ENCODE data around the gene MED22.
"Not testable (repeated sequence)": the region's sequence is repeated elsewhere in the genome, so short reads cannot be mapped to it uniquely, and the experiment has no call there.

The MED22 gene

DNA sequence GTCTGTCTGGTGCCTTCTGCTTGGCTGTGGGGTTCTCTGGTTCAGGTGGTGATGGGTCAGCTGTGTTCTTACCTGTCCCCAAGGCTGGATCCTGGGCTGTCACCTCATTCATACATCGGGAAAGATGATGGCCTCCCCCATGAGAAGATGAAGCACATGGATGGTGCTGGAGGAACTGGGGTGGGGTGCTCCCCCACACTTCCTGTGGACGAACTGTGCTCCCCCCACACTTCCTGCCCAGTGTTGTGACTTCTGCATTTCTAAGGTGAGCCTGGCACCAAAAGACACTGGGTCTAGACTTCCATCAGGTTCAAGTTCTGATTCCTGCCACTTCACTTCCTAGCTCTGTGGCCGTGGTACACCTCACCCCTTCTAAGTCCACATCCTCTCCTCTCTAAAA, 7.7 kb downstream of the MED22 start:
- no peak for DNase-seq
- Histone ChIP-seq H2AFZ (ENCODE audit: insufficient read depth, low read length, poor library complexity) (no peak overlapping the region), H2BK5ac (ENCODE audit: low read depth, low read length, poor library complexity) (no peak overlapping the region), H3K79me1 (ENCODE audit: low read length) (peaks cover 6% of the 10 kb centered on the region), H4K12ac (ENCODE audit: low read depth, low read length) (no peak overlapping the region), H3K27ac (ENCODE audit: low read depth, low read length) (no peak overlapping the region), H2BK120ac (ENCODE audit: insufficient read depth, low read length, poor library complexity) (no peak overlapping the region), H3K4me3 (ENCODE audit: low read depth, low read length) (no peak overlapping the region), H3K4ac (ENCODE audit: low read depth, low read length) (no peak overlapping the region), H3K27me3 (ENCODE audit: insufficient read depth, low read length) (no peaks in the 10 kb centered on the region), H4K8ac (ENCODE audit: low read depth, low read length) (no peak overlapping the region), H3K79me2 (ENCODE audit: control insufficient read depth, insufficient read depth, low read length, poor library complexity) (peaks cover 5% of the 10 kb centered on the region), H2BK12ac (ENCODE audit: low read length) (no peak overlapping the region), H3K14ac (ENCODE audit: low read length) (no peak overlapping the region), H3K18ac (ENCODE audit: low read length) (no peak overlapping the region), H4K91ac (ENCODE audit: low read depth, low read length) (no peak overlapping the region), H3K9me3 (ENCODE audit: insufficient read depth, low read depth, low read length) (peaks cover under 1% of the 10 kb centered on the region), H3K23ac (ENCODE audit: low read length) (no peak overlapping the region), H2AK5ac (ENCODE audit: low read length) (no peak overlapping the region), H3K9ac (ENCODE audit: low read length) (no peak overlapping the region), H3K4me1 (ENCODE audit: control insufficient read depth in 1 of 2, insufficient read depth in 2 of 2, low read length in 2 of 2) (peaks cover 0 to 3% of the 10 kb centered on the region in 2 experiments), H3K4me2 (ENCODE audit: low read length) (no peak overlapping the region), H3K36me3 (ENCODE audit: control insufficient read depth in 1 of 2, insufficient read depth in 2 of 2, low read length in 2 of 2) (peaks cover 55 to 62% of the 10 kb centered on the region in 2 experiments)
- WGBS (ENCODE audit: extremely low coverage, insufficient coverage, insufficient read length): no CpG with 5 or more reads among the region's 3 CpGs

DNA sequence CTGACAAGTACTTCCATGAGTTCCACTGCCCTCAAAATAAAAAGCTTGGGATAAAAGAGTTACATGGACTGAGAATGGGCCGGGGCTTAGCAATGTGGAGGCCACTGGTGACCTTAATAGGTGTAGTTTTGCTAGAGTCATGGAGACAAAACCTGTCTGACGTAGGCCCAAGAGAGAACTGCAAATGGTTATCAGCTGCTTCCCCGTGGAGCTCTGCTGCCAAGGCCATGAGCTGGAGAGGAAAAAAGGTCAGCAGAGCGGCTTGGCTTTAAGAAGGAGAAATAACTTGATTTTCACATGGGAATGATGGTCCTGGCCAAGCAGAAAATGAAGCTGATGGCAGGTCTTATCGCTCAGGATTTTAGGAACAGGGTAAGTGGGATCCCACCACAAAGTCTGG, 8.3 kb downstream of the MED22 start:
- H4K12ac ChIP-seq (ENCODE audit: low read depth, low read length): no peak overlapping the region
- peaks cover 5% of the 10 kb centered on the region for H3K79me2 ChIP-seq (ENCODE audit: control insufficient read depth, insufficient read depth, low read length, poor library complexity)
- H3K18ac ChIP-seq (ENCODE audit: low read length): no peak overlapping the region
- H3K23ac ChIP-seq (ENCODE audit: low read length): no peak overlapping the region
- no peak overlapping the region for H2BK12ac ChIP-seq (ENCODE audit: low read length)
- no peak overlapping the region for H3K14ac ChIP-seq (ENCODE audit: low read length)
- no peak overlapping the region for H3K4me2 ChIP-seq (ENCODE audit: low read length)
- H3K4me3 ChIP-seq (ENCODE audit: low read depth, low read length): no peak overlapping the region
- H3K9ac ChIP-seq (ENCODE audit: low read length): no peak overlapping the region
- peaks cover 49 to 56% of the 10 kb centered on the region in 2 experiments for H3K36me3 ChIP-seq (ENCODE audit: control insufficient read depth in 1 of 2, insufficient read depth in 2 of 2, low read length in 2 of 2)
- H2BK5ac ChIP-seq (ENCODE audit: low read depth, low read length, poor library complexity): no peak overlapping the region
- no peak overlapping the region for H4K8ac ChIP-seq (ENCODE audit: low read depth, low read length)
- peaks cover 0 to 3% of the 10 kb centered on the region in 2 experiments for H3K4me1 ChIP-seq (ENCODE audit: control insufficient read depth in 1 of 2, insufficient read depth in 2 of 2, low read length in 2 of 2)
- no peak overlapping the region for H3K27ac ChIP-seq (ENCODE audit: low read depth, low read length)
- H3K27me3 ChIP-seq (ENCODE audit: insufficient read depth, low read length): no peaks in the 10 kb centered on the region
- no CpG with 5 or more reads among the region's 5 CpGs for WGBS (ENCODE audit: extremely low coverage, insufficient coverage, insufficient read length)
- H3K4ac ChIP-seq (ENCODE audit: low read depth, low read length): no peak overlapping the region
- no peak overlapping the region for H2AFZ ChIP-seq (ENCODE audit: insufficient read depth, low read length, poor library complexity)
- H2BK120ac ChIP-seq (ENCODE audit: insufficient read depth, low read length, poor library complexity): no peak overlapping the region
- no peaks in the 10 kb centered on the region for H3K9me3 ChIP-seq (ENCODE audit: insufficient read depth, low read depth, low read length)
- no peak overlapping the region for H4K91ac ChIP-seq (ENCODE audit: low read depth, low read length)
- H3K79me1 ChIP-seq (ENCODE audit: low read length): peaks cover 6% of the 10 kb centered on the region
- DNase-seq: no peak
- H2AK5ac ChIP-seq (ENCODE audit: low read length): no peak overlapping the region

DNA sequence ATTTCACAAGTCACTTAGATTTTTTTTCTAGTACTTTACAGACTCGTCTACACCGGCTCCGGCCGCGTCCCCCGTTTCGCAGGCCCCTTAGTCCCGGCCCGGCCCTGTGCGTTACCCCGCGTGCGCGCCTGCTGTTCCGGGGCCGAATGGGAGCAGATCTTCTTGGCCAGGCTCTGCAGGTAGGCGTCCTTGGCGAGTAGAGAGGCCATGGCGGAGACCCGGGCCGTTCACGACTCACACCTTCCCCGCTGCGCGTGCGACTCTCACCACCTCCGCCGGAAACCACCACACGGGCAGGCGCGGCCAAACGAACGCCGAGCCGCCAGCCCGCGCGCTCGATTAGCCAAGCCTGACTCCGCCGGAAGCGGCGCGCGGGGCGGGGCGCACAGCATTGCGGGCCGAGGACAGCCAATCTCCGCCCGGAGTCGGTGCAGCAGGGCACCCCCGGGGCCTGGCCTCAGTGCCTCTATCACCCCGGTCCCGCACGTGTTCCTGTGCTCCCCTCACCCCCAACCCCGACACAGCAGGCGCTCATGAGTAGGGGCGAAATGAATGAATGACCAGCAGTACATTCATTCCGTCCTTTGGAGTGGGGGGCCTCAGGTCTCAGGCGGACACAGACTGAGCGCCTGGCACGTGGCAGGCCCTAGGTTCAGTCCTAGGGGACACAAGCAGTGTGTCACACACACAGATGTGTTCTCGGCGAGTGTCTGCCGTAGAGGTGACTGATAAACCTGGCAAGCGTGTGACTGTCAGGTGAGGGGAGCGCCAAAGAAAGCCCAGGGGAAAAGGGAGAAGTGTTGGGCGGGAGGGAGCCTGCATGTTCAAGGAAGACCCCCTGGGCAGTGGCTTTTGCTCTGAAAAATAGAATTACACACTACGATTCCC, 11.8 kb downstream of the MED22 start, which contains the start of gene SURF6:
Gene SURF6 (minus strand): TSS at position 265 of the 888 bp plus-strand sequence. CDS start 56 bp downstream, at position 209.
- DNase-seq: peak; percentile 85 to 96
- Histone ChIP-seq H3K36me3 (ENCODE audit: control insufficient read depth in 1 of 2, insufficient read depth in 2 of 2, low read length in 2 of 2) (peaks cover 47 to 56% of the 10 kb centered on the region in 2 experiments), H3K14ac (ENCODE audit: low read length) (peak within 1 kb of the TSS; percentile 95), H2BK12ac (ENCODE audit: low read length) (no peak within 1 kb of the TSS), H2BK5ac (ENCODE audit: low read depth, low read length, poor library complexity) (peak within 1 kb of the TSS; percentile 64), H3K4me3 (ENCODE audit: low read depth, low read length) (peak within 1 kb of the TSS; percentile 93), H3K79me2 (ENCODE audit: control insufficient read depth, insufficient read depth, low read length, poor library complexity) (peaks cover 5% of the 10 kb centered on the region), H2BK120ac (ENCODE audit: insufficient read depth, low read length, poor library complexity) (peak within 1 kb of the TSS; percentile 74), H3K4me1 (ENCODE audit: control insufficient read depth in 1 of 2, insufficient read depth in 2 of 2, low read length in 2 of 2) (peaks cover 0 to 3% of the 10 kb centered on the region in 2 experiments), H3K9me3 (ENCODE audit: insufficient read depth, low read depth, low read length) (peaks cover 2% of the 10 kb centered on the region), H3K79me1 (ENCODE audit: low read length) (peaks cover 6% of the 10 kb centered on the region), H2AK5ac (ENCODE audit: low read length) (peak within 1 kb of the TSS; percentile 34), H4K12ac (ENCODE audit: low read depth, low read length) (peak within 1 kb of the TSS; percentile 90), H3K4ac (ENCODE audit: low read depth, low read length) (peak within 1 kb of the TSS; percentile 92), H2AFZ (ENCODE audit: insufficient read depth, low read length, poor library complexity) (peak within 1 kb of the TSS; percentile 92), H3K9ac (ENCODE audit: low read length) (peak within 1 kb of the TSS; percentile 88), H3K4me2 (ENCODE audit: low read length) (peak within 1 kb of the TSS; percentile 86), H4K91ac (ENCODE audit: low read depth, low read length) (peak within 1 kb of the TSS; percentile 81), H3K18ac (ENCODE audit: low read length) (peak within 1 kb of the TSS; percentile 95), H4K8ac (ENCODE audit: low read depth, low read length) (peak within 1 kb of the TSS; percentile 95), H3K27ac (ENCODE audit: low read depth, low read length) (peak within 1 kb of the TSS; percentile 58), H3K27me3 (ENCODE audit: insufficient read depth, low read length) (no peaks in the 10 kb centered on the region), H3K23ac (ENCODE audit: low read length) (no peak within 1 kb of the TSS)
- WGBS (ENCODE audit: extremely low coverage, insufficient coverage, insufficient read length): no CpG with 5 or more reads among the region's 70 CpGs

DNA sequence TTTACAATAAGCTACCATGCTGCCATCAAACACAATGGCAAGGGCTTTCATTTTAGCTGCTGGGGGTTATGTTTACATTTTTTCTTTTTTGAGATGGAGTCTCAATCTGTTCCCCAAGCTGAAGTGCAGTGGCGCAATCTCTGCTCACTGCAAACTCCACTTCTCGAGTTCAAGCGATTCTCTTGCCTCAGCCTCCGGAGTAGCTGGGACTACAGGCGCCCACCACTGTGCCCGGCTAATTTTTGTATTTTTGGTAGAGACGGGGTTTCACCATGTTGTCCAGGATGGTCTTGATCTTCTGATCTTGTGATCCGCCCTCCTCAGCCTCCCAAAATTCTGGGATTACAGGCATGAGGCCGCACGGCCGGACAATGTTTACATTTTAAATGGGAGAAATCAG, 13.0 kb downstream of the MED22 start:
- not testable (repeated sequence) for H4K12ac ChIP-seq (ENCODE audit: low read depth, low read length); H3K4me3 ChIP-seq (ENCODE audit: low read depth, low read length); H2BK5ac ChIP-seq (ENCODE audit: low read depth, low read length, poor library complexity); H3K9ac ChIP-seq (ENCODE audit: low read length); H3K14ac ChIP-seq (ENCODE audit: low read length); H3K18ac ChIP-seq (ENCODE audit: low read length); H2BK120ac ChIP-seq (ENCODE audit: insufficient read depth, low read length, poor library complexity); DNase-seq; H4K91ac ChIP-seq (ENCODE audit: low read depth, low read length); H3K23ac ChIP-seq (ENCODE audit: low read length); H2BK12ac ChIP-seq (ENCODE audit: low read length); H3K27me3 ChIP-seq (ENCODE audit: insufficient read depth, low read length); H3K27ac ChIP-seq (ENCODE audit: low read depth, low read length); H3K4me1 ChIP-seq (ENCODE audit: control insufficient read depth in 1 of 2, insufficient read depth in 2 of 2, low read length in 2 of 2); H3K79me2 ChIP-seq (ENCODE audit: control insufficient read depth, insufficient read depth, low read length, poor library complexity); H2AFZ ChIP-seq (ENCODE audit: insufficient read depth, low read length, poor library complexity); H3K79me1 ChIP-seq (ENCODE audit: low read length); H4K8ac ChIP-seq (ENCODE audit: low read depth, low read length); H3K9me3 ChIP-seq (ENCODE audit: insufficient read depth, low read depth, low read length); H2AK5ac ChIP-seq (ENCODE audit: low read length)
- peak overlapping the region; percentile 17 for H3K4ac ChIP-seq (ENCODE audit: low read depth, low read length)
- peaks cover 38 to 48% of the 10 kb centered on the region in 2 experiments for H3K36me3 ChIP-seq (ENCODE audit: control insufficient read depth in 1 of 2, insufficient read depth in 2 of 2, low read length in 2 of 2)
- peak overlapping the region; percentile 8 for H3K4me2 ChIP-seq (ENCODE audit: low read length)
- WGBS (ENCODE audit: extremely low coverage, insufficient coverage, insufficient read length): no CpG with 5 or more reads among the region's 11 CpGs

Data from trophoblast cell (in vitro differentiated cells and primary cell).